Neural progenitor cell (in vitro differentiated cells): ENCODE results near the gene TDRD6.

Source experiments
- CTCF ChIP-seq: fragments of 200-600 bp; sonication (generic); IDR thresholded peaks from 2 replicates; pipeline ENCODE4 v1.5.1; 2017; ENCODE audit warnings: antibody characterized with exemption, mild to moderate bottlenecking
- EZH2 ChIP-seq: fragments of 200-600 bp; sonication (generic); IDR thresholded peaks from 2 replicates; pipeline ENCODE4 v1.6.1; 2017; ENCODE audit warnings: antibody characterized with exemption, mild to moderate bottlenecking, moderate library complexity

- TF ChIP-seq CTCF (no peak), EZH2 (no peak)
These were observed 2.6 kb downstream of the TDRD6 start for GRCh38 chr6:46690141-46690755.
